ENCODE measurements around the gene ADAMTS17.

DNA sequence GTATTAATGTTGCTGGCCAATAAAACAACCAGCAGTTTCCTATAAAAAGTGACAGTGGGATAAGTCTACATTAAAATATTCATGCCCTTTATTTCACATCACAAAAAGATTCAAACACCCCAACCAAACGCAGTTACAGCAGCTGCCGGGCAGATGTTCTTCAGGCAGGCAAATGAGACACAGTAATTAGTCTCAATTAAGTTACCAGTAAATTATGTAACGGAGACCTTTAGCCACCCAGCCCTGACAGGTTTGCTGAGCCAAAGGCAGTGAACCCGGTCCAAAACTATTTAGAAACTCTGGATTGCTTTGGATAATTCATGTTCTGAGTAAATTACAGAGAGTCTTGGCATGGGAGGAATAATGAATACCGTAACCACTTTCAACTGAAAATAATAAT is 319.4 kb downstream of the ADAMTS17 start:
- TF ChIP-seq MYC (IDR thresholded peaks at IDR 0.05; ENCODE audit: borderline replicate concordance, low read length) (no peak), CEBPB (IDR thresholded peaks at IDR 0.05) (no peak), POLR2A (IDR thresholded peaks at IDR 0.05; ENCODE audit: low read length) (no peak), MAZ (IDR thresholded peaks at IDR 0.05; ENCODE audit: borderline replicate concordance, low read depth, low read length) (no peak), SMC3 (IDR thresholded peaks at IDR 0.05) (no peak), NFE2L2 (conservative IDR thresholded peaks at IDR 0.05; ENCODE audit: low read length) (no peak), HOXA7 (CRISPR knock-in tag; IDR thresholded peaks at IDR 0.05) (no peak)
- TF ChIP-seq, protein P1, sequence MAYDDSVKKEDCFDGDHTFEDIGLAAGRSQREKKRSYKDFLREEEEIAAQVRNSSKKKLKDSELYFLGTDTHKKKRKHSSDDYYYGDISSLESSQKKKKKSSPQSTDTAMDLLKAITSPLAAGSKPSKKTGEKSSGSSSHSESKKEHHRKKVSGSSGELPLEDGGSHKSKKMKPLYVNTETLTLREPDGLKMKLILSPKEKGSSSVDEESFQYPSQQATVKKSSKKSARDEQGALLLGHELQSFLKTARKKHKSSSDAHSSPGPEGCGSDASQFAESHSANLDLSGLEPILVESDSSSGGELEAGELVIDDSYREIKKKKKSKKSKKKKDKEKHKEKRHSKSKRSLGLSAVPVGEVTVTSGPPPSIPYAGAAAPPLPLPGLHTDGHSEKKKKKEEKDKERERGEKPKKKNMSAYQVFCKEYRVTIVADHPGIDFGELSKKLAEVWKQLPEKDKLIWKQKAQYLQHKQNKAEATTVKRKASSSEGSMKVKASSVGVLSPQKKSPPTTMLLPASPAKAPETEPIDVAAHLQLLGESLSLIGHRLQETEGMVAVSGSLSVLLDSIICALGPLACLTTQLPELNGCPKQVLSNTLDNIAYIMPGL (CRISPR knock-in tag; IDR thresholded peaks at IDR 0.05; ENCODE audit: borderline replicate concordance) = no peak
- TF ChIP-seq, protein P2, sequence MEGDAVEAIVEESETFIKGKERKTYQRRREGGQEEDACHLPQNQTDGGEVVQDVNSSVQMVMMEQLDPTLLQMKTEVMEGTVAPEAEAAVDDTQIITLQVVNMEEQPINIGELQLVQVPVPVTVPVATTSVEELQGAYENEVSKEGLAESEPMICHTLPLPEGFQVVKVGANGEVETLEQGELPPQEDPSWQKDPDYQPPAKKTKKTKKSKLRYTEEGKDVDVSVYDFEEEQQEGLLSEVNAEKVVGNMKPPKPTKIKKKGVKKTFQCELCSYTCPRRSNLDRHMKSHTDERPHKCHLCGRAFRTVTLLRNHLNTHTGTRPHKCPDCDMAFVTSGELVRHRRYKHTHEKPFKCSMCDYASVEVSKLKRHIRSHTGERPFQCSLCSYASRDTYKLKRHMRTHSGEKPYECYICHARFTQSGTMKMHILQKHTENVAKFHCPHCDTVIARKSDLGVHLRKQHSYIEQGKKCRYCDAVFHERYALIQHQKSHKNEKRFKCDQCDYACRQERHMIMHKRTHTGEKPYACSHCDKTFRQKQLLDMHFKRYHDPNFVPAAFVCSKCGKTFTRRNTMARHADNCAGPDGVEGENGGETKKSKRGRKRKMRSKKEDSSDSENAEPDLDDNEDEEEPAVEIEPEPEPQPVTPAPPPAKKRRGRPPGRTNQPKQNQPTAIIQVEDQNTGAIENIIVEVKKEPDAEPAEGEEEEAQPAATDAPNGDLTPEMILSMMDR (IDR thresholded peaks at IDR 0.05) = no peak
- TF ChIP-seq, protein P3, sequence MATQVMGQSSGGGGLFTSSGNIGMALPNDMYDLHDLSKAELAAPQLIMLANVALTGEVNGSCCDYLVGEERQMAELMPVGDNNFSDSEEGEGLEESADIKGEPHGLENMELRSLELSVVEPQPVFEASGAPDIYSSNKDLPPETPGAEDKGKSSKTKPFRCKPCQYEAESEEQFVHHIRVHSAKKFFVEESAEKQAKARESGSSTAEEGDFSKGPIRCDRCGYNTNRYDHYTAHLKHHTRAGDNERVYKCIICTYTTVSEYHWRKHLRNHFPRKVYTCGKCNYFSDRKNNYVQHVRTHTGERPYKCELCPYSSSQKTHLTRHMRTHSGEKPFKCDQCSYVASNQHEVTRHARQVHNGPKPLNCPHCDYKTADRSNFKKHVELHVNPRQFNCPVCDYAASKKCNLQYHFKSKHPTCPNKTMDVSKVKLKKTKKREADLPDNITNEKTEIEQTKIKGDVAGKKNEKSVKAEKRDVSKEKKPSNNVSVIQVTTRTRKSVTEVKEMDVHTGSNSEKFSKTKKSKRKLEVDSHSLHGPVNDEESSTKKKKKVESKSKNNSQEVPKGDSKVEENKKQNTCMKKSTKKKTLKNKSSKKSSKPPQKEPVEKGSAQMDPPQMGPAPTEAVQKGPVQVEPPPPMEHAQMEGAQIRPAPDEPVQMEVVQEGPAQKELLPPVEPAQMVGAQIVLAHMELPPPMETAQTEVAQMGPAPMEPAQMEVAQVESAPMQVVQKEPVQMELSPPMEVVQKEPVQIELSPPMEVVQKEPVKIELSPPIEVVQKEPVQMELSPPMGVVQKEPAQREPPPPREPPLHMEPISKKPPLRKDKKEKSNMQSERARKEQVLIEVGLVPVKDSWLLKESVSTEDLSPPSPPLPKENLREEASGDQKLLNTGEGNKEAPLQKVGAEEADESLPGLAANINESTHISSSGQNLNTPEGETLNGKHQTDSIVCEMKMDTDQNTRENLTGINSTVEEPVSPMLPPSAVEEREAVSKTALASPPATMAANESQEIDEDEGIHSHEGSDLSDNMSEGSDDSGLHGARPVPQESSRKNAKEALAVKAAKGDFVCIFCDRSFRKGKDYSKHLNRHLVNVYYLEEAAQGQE (IDR thresholded peaks at IDR 0.05) = no peak

All from A549 (cell line).